ENCODE data around the gene MORN5. TPM values are rescaled to one million over a fixed set of nuclear protein-coding genes. Genes with fewer than 3 reads are reported as not detected.

The MORN5 gene
- total and polyA plus RNA-seq, 9 of the 15 experiments (the other 6 are each of a cell fraction or from before 2014, with no cell fraction given): not detected

GRCh38 chr9:122125158-122125508, 34.6 kb upstream of the MORN5 start (continued):
- TF ChIP-seq SFPQ (IDR thresholded peaks at IDR 0.05; ENCODE audit: low read depth, low read length): no peak
- no peak for TF ChIP-seq ZNF384 (IDR thresholded peaks at IDR 0.05; ENCODE audit: low read depth, low read length)
- TF ChIP-seq HDAC2 (IDR thresholded peaks at IDR 0.05): peak; percentile 16; the same call in 1 of the 2 replicates
- TF ChIP-seq SPI1 (IDR thresholded peaks at IDR 0.05; ENCODE audit: borderline replicate concordance, low read depth, low read length): no peak
- TF ChIP-seq CREM (IDR thresholded peaks at IDR 0.05; ENCODE audit: low read depth): peak; percentile 39; the same call in 1 of the 2 replicates
- no peak for TF ChIP-seq HLTF (IDR thresholded peaks at IDR 0.05)
- TF ChIP-seq ZFP36 (IDR thresholded peaks at IDR 0.05; ENCODE audit: low read depth, low read length, partially characterized antibody): peak; percentile 13
- TF ChIP-seq RAD21 (CRISPR knock-in tag; conservative IDR thresholded peaks at IDR 0.05 in 1 of 2, IDR thresholded peaks at IDR 0.05 in 1 of 2): peak; percentile 99 to 100
- no peak for TF ChIP-seq E2F4 (CRISPR knock-in tag; IDR thresholded peaks at IDR 0.05; ENCODE audit: low read depth)
- TF ChIP-seq SIRT6 (IDR thresholded peaks at IDR 0.05; ENCODE audit: low read depth, low read length): no peak
- no peak for TF ChIP-seq TEAD4 (IDR thresholded peaks at IDR 0.05; ENCODE audit: low read length)
- TF ChIP-seq TEAD4 (CRISPR knock-in tag; IDR thresholded peaks at IDR 0.05; ENCODE audit: borderline replicate concordance): no peak
- peak; percentile 98 for TF ChIP-seq STAG1 (CRISPR knock-in tag; IDR thresholded peaks at IDR 0.05; ENCODE audit: borderline replicate concordance)
- TF ChIP-seq NUFIP1 (IDR thresholded peaks at IDR 0.05; ENCODE audit: partially characterized antibody): no peak
- TF ChIP-seq DACH1 (IDR thresholded peaks at IDR 0.05; ENCODE audit: partially characterized antibody): peak; percentile 53
- 0 out of 2 replicates have a peak, but pooled peaks have one; percentile 16 for TF ChIP-seq TCF3 (CRISPR knock-in tag; IDR thresholded peaks at IDR 0.05)
- no peak for TF ChIP-seq NCOA4 (IDR thresholded peaks at IDR 0.05; ENCODE audit: partially characterized antibody)
- TF ChIP-seq TCFL5 (CRISPR knock-in tag; conservative IDR thresholded peaks at IDR 0.05): no peak
- TF ChIP-seq GTF2A2 (tag; IDR thresholded peaks at IDR 0.05): no peak
- TF ChIP-seq ID3 (CRISPR knock-in tag; IDR thresholded peaks at IDR 0.05): no peak
- TF ChIP-seq ID3 (tag; IDR thresholded peaks at IDR 0.05): no peak
- TF ChIP-seq FOXJ3 (CRISPR knock-in tag; IDR thresholded peaks at IDR 0.05): no peak
- no peak for TF ChIP-seq ARNT (IDR thresholded peaks at IDR 0.05)
- no peak for TF ChIP-seq NFE2L1 (tag; IDR thresholded peaks at IDR 0.05; ENCODE audit: borderline replicate concordance, low read depth)
- TF ChIP-seq RBFOX2 (IDR thresholded peaks at IDR 0.05; ENCODE audit: low read depth, low read length): no peak
- TF ChIP-seq SNRNP70 (optimal IDR thresholded peaks at IDR 0.05; ENCODE audit: low read depth, low read length): no peak
- no peak for TF ChIP-seq ZNF133 (CRISPR knock-in tag; IDR thresholded peaks at IDR 0.05)

Measured in K562 (cell line).